HG03039 (cell line): ENCODE results near the gene RNASE8.
A peak's percentile ranks its signal among the peaks of the same experiment; 100 is the strongest.

ENCODE experiments used
- ATAC-seq: cut with Tn5 transposase; IDR thresholded peaks from one replicate; pipeline ENCODE4 v1.9.1; 2021; ENCODE audit warnings: mild to moderate bottlenecking, moderate library complexity; ENCODE audit not compliant: unreplicated experiment

Gene RNASE8

GRCh38 chr14:21071225-21072030 is 13.8 kb downstream of the RNASE8 start:
- ATAC-seq: peak; percentile 57

- no peak for ATAC-seq
These were observed 14.4 kb downstream of the RNASE8 start for GRCh38 chr14:21072031-21072473.

GRCh38 chr14:21072781-21073339 is 15.2 kb downstream of the RNASE8 start:
- no peak for ATAC-seq

GRCh38 chr14:21073921-21074320 is 16.3 kb downstream of the RNASE8 start:
- ATAC-seq: no peak

GRCh38 chr14:21074398-21075272 is 17.0 kb downstream of the RNASE8 start:
- ATAC-seq: no peak

- no peak for ATAC-seq
These were observed 18.3 kb downstream of the RNASE8 start for GRCh38 chr14:21075719-21076437.

DNA sequence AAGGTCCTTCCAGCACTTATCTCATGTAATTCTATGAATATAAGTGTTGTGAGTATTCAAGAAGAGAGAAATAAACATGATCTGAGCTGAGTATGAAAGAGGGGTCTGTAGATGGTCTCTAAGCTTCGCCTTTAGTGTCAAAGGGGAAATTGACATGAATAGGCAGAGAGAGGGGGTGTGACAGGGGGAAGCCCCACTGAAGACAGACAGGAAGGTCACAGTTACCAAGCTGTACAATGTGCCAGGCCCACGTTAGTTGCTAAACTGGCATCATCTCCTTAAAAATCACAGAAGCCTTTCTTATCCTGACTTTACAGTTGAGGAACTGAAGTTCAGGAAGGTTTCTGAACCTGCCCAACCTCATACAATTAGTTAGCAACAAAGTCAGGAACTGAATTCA is 20.1 kb downstream of the RNASE8 start:
- ATAC-seq: no peak

GRCh38 chr14:21078287-21078686 is 20.7 kb downstream of the RNASE8 start:
- no peak for ATAC-seq

GRCh38 chr14:21078726-21079125 is 21.1 kb downstream of the RNASE8 start:
- no peak for ATAC-seq

DNA sequence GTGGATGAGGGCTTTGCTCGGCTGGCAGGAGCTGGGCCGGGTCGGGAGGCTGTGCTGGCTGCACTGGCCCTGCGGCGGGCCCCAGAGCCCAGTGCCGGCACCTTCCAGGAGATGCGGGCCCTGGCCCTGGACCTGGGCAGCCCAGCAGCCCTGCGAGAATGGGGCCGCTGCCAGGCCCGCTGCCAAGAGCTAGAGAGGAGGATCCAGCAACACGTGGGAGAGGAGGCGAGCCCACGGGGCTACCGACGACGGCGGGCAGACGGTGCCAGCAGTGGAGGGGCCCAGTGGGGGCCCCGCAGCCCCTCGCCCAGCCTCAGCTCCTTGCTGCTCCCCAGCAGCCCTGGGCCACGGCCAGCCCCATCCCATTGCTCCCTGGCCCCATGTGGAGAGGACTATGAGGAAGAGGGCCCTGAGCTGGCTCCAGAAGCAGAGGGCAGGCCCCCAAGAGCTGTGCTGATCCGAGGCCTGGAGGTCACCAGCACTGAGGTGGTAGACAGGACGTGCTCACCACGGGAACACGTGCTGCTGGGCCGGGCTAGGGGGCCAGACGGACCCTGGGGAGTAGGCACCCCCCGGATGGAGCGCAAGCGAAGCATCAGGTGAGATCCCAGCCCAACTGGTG is 24.0 kb downstream of the RNASE8 start:
- no peak for ATAC-seq

DNA sequence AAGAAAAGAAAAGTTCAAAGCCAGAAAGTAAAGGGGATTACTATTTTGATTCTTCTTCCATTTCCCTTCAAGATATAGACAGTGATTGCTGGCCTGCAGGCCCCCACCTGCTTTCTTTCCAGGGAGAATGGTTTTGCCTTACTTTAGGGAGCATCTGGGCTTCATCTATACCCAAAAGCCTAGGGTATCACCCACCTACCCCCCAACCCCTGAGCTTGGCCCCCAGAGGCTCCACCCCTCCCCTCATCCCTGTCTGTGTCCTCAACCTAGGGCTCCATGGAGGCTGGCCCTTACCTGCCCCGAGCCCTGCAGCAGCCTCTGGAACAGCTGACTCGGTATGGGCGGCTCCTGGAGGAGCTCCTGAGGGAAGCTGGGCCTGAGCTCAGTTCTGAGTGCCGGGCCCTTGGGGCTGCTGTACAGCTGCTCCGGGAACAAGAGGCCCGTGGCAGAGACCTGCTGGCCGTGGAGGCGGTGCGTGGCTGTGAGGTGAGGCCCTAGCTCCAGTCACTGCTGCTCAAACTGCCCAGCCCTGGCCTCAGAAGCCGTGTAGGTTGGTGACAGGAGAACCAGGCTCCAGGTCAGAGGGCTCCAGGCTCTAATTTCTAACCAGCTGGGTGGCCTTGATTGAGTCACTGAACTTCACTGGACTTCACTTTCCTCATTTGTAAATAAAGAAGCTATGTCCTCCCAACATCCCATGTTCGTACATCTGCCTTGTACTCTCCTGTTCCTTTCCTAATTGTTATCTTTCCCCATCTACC is 26.1 kb downstream of the RNASE8 start:
- ATAC-seq: no peak

GRCh38 chr14:21084396-21084795 is 26.8 kb downstream of the RNASE8 start:
- no peak for ATAC-seq

- ATAC-seq: no peak
These were observed 27.6 kb downstream of the RNASE8 start for GRCh38 chr14:21084998-21085853.

DNA sequence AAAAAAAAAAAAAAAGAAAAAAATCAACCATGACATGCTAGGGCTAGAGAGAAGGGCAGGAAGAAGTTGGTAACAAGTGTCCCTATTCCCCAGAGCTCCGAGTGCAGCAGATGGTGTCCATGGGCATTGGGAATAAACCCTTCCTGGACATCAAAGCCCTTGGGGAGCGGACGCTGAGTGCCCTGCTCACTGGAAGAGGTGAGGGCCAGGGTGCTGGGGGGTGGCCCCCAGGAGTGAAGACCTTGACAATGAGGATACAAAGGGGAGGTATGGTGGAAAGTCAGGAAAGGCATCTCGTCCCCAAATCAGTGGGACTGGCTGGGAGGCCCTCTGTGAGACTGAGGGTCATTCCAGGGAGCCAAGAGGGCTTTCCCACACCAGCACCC is 29.3 kb downstream of the RNASE8 start:
- ATAC-seq: no peak

GRCh38 chr14:21087294-21088091 is 29.9 kb downstream of the RNASE8 start:
- no peak for ATAC-seq

- no peak for ATAC-seq
These were observed 31.1 kb downstream of the RNASE8 start for GRCh38 chr14:21088687-21089086.

DNA sequence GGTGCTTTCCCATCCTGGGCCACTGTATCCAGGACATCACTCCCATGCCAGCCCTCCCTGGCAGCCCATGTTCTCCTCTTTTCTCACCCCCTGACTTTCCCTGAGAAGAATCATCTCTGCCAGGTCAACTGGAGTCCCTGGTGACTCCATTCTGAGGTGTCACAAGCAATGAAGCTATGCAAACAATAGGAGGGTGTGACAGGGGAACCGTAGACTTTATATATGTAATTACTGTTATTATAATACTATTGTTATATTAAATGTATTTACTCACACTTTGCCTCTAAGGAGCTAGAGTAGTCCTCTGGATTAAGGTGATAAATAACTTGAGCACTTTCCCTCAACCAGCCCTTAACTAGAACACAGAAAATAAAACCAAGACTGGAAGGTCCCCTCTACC is 31.6 kb downstream of the RNASE8 start:
- no peak for ATAC-seq

- no peak for ATAC-seq
These were observed 32.2 kb downstream of the RNASE8 start for GRCh38 chr14:21089877-21090193.
